ENCODE data around the gene TRAF3IP1.
"Not testable (repeated sequence)": the region's sequence is repeated elsewhere in the genome, so short reads cannot be mapped to it uniquely, and the experiment has no call there.

TRAF3IP1 gene

DNA sequence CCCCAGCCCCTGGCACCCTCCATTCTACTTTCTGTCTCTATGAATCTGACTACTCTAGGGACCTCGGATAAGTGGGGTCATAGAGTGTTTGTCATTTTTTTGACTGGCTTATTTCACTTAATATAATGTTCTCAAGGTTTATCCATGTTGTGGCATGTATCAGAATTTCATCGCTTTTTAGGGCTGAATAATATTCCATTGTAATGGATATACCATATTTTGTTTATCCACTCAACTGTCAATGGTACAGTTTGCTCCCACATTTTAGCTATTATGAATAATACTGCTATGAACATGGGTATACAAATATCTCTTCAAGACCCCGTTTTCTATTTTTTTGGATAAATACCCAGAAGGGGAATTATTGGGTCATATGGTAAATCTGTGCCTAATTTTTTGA lies 7.4 kb downstream of the TRAF3IP1 start:
- TF ChIP-seq, protein P1, sequence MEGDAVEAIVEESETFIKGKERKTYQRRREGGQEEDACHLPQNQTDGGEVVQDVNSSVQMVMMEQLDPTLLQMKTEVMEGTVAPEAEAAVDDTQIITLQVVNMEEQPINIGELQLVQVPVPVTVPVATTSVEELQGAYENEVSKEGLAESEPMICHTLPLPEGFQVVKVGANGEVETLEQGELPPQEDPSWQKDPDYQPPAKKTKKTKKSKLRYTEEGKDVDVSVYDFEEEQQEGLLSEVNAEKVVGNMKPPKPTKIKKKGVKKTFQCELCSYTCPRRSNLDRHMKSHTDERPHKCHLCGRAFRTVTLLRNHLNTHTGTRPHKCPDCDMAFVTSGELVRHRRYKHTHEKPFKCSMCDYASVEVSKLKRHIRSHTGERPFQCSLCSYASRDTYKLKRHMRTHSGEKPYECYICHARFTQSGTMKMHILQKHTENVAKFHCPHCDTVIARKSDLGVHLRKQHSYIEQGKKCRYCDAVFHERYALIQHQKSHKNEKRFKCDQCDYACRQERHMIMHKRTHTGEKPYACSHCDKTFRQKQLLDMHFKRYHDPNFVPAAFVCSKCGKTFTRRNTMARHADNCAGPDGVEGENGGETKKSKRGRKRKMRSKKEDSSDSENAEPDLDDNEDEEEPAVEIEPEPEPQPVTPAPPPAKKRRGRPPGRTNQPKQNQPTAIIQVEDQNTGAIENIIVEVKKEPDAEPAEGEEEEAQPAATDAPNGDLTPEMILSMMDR (conservative IDR thresholded peaks at IDR 0.05): no peak
- H3K27ac ChIP-seq: no peak overlapping the region

DNA sequence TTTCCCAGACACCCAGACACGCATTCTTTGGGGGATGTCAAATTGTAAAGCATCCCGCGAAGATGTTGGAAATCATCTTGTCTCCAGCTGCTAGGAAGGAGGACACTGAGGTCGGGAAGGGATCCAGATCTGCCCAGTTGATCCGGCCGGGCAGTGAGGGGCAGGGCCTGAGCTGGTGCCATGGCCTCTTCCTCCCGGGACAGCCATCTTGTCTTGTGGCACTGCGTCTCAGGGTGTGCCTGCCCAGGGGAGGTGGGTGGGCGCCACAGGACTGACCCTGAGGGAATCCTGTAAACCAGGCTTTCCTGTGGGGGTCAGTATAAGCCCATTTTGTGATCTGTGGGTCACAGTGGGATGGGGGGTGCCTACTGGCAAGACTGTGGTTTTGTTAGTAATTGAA lies 10.1 kb downstream of the TRAF3IP1 start:
- H3K27ac ChIP-seq: no peak overlapping the region
- TF ChIP-seq, protein P1 (conservative IDR thresholded peaks at IDR 0.05): no peak

DNA sequence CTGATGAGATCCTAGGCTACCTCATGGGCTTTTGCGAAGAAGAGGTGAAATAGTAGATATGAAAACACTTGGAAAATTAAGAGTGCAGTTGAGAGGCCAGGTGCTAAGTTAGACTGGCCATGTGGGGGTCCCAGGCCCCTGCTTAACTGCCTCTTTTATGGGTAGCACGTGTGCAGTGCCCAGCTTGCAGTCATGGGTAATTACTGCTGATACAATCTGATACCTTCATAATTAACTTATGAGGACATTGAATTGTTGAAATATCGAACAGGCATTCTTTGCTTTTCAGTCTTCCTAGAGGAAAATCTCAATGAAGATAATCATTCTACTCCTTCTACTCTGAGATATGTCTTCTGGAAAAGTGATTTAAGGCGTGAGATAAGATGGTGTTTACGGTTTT lies 11.6 kb downstream of the TRAF3IP1 start:
- TF ChIP-seq, protein P1 (conservative IDR thresholded peaks at IDR 0.05): no peak
- H3K27ac ChIP-seq: no peak overlapping the region

DNA sequence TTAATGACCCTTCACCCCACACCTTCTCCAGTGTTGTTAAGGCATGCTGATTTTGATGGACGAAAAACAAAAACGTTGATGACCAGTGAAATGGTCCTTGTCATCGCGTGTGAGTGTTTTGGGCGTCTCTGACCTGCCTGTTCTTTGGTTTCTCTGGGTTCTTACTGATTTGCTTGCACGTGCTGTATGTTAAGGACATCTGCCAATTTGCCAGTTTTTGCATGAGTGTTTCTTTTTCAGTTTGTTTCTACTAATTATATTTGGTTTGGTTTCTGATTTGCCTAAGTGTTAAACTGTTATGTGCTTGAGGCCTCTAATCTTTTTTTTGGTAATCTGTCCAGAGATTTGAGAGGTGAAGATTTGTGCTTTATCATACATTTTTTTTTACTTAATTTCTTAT lies 14.6 kb downstream of the TRAF3IP1 start:
- TF ChIP-seq, protein P1 (conservative IDR thresholded peaks at IDR 0.05): no peak
- no peak overlapping the region for H3K27ac ChIP-seq

DNA sequence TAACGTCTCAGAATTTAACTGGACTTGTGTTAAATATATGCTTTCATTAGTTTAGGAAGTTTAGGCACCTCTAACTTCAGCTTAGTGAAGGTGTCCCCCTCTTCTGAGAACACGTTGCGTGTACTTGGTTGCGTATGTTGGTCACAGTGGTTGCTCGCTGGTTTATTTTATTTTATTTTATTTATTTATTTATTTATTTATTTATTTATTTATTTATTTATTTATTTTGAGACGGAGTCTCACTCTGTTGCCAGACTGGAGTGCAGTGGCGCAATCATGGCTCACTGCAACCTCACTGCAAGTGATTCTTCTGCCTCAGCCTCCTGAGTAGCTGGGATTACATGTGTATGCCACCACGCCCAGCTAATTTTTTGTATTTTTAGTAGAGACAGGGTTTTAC lies 15.3 kb downstream of the TRAF3IP1 start:
- H3K27ac ChIP-seq: not testable (repeated sequence)

DNA sequence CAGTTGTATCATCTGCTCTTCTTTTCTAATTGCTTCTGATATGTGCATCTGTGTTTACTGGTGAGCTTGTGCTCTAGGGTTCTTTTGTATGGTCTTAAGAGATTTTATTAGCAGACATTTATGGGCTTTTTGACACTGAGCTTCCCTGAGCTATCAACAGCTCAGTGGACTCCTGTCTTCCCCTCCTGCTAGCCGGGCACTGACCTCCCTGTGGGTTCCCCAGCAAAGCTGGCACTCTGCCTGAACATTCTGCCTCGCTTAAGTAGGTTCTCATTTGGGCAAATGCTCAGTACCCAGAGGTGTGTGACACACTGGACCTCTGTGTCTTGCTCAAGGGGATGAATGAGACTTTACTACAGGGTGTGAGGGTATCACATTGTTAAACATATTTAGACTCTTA lies 15.8 kb downstream of the TRAF3IP1 start:
- TF ChIP-seq, protein P1 (conservative IDR thresholded peaks at IDR 0.05): no peak
- H3K27ac ChIP-seq: no peak overlapping the region

DNA sequence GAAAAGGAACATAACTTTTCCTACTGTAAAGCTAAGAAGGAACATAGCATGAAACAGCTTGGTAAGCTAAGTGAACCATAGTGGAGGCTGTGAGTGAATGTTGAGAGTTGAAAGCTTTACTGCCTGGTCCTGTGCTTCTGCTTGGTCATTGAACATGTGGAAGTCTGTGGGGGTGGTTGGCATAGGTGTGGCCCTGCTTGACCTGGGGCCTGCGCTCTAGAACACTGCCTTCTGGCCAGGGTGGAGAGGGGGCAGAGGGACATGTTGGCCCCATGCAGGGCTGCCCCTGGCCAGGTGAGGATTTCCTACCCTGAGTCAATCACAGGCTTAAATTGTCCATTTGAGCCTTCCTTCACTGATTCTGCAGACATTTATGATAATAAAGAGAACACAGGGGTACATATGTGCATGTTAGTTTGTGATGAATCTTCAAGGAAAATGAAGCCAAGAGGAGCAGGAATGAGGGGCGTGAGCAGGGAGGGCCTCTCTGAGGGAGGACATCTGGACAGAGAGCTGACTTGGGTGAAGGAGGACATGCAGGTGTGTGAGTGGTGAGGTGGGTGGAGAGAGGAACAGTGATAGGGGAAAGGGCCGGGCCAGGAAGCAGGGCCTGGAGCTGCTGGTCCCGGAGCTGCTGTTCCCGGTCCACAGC lies 16.6 kb downstream of the TRAF3IP1 start:
- TF ChIP-seq, protein P1 (conservative IDR thresholded peaks at IDR 0.05): no peak
- no peak overlapping the region for H3K27ac ChIP-seq

DNA sequence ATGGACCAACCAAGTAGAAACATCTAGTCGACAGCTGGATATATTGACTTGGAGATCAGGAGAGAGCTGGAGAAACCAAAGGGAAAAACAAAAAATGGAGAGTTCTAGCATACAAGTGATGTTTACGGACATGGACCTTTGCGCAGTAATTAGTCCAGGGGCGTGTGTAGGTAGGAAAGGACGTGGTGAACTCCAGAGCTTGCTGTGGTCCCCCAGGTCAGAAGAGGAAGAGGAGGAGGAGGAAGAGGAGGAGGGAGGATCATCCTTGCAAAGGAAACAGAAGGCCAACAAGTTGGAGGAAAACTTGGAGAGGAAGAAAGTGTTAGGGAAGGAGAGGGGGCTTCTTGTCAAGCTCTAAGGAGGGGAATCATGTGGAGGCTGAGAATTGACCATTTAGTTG lies 17.5 kb downstream of the TRAF3IP1 start:
- no peak overlapping the region for H3K27ac ChIP-seq
- TF ChIP-seq, protein P1 (conservative IDR thresholded peaks at IDR 0.05): no peak

All from VCaP (cell line).